H1 (cell line): Measurements from ENCODE around the gene USH1C. TPM values are rescaled to one million over a fixed set of nuclear protein-coding genes. Genes with fewer than 3 reads are reported as not detected.

Source experiments
- CTCF ChIA-PET: fragments of 300-600 bp; sonication (Branson Sonifier 250); formaldehyde crosslinking; loops from one replicate; lab custom pipeline; 2021; ENCODE audit not compliant: partially characterized antibody; lab: Charles Lee
- POLR2A ChIA-PET: fragments of 300-600 bp; sonication (Branson Sonifier 250); formaldehyde crosslinking; loops from one replicate; lab custom pipeline; 2021; ENCODE audit warnings: inconsistent platforms; ENCODE audit not compliant: partially characterized antibody; lab: Charles Lee
- DNase-seq, 2 experiments: peaks; one replicate each; pipeline versions ENCODE4 v3.0.0 to v3.0.0-alpha.2; 2010 to 2022; ENCODE audit warnings: low spot score in 2 of 2, low read depth in 1 of 2, mixed read lengths in 1 of 2
- FAIRE-seq: peaks from 2 replicates; lab custom pipeline; 2011; peaks lifted over from hg19 to GRCh38; lab: Jason Lieb, UNC
- H2AFZ ChIP-seq: 2 replicates; pipeline ENCODE4 v1.8.1; 2012; ENCODE audit warnings: low read length, inconsistent platforms
- H2AK5ac ChIP-seq: 2 replicates; pipeline ENCODE4 v1.6.1; 2013; ENCODE audit warnings: low read depth, low read length
- H2BK120ac ChIP-seq: replicated peaks from 2 replicates; pipeline ENCODE3; 2013; ENCODE audit warnings: low read depth, low read length, inconsistent platforms
- H2BK12ac ChIP-seq: 2 replicates; pipeline ENCODE4 v1.6.1; 2013; ENCODE audit warnings: low read depth, low read length
- H2BK15ac ChIP-seq: 2 replicates; pipeline ENCODE4 v1.6.1; 2013; ENCODE audit warnings: low read length
- H2BK20ac ChIP-seq: 2 replicates; pipeline ENCODE4 v1.6.1; 2013; ENCODE audit warnings: low read length
- H2BK5ac ChIP-seq: 2 replicates; pipeline ENCODE4 v1.6.1; 2013; ENCODE audit warnings: low read depth, low read length
- H3K14ac ChIP-seq: 2 replicates; pipeline ENCODE4 v1.6.1; 2013; ENCODE audit warnings: inconsistent platforms; ENCODE audit not compliant: insufficient read length
- H3K18ac ChIP-seq: 2 replicates; pipeline ENCODE4 v1.6.1; 2013; ENCODE audit warnings: low read length; ENCODE audit errors: extremely low read depth
- H3K23ac ChIP-seq: 2 replicates; pipeline ENCODE4 v1.6.1; 2013; ENCODE audit warnings: inconsistent platforms; ENCODE audit not compliant: insufficient read length
- H3K23me2 ChIP-seq: 2 replicates; pipeline ENCODE4 v1.6.1; 2013; ENCODE audit warnings: low read depth, low read length
- H3K27ac ChIP-seq: 2 replicates; pipeline ENCODE4 v1.6.1; 2011; ENCODE audit warnings: low read depth, low read length, inconsistent platforms
- H3K27me3 ChIP-seq, 4 experiments: replicated peaks in 1 of 4; 1 replicate in 1 of 4; 2 replicates in 3 of 4; pipeline versions ENCODE4 v1.6.1 to v1.8.1; 2011 to 2013; ENCODE audit warnings: low read length in 3 of 4, mild to moderate bottlenecking in 3 of 4, inconsistent platforms in 2 of 4, mixed read lengths in 2 of 4, moderate library complexity in 1 of 4; ENCODE audit not compliant: control insufficient read depth in 3 of 4, insufficient read depth in 3 of 4; ENCODE audit errors: extremely low read depth in 1 of 4
- H3K36me3 ChIP-seq, 4 experiments: 2 replicates each; pipeline versions ENCODE4 v1.6.1 to v1.8.1; 2011 to 2013; ENCODE audit warnings: mild to moderate bottlenecking in 4 of 4, low read length in 3 of 4, moderate library complexity in 2 of 4, control low read depth in 1 of 4, inconsistent platforms in 1 of 4; ENCODE audit not compliant: insufficient read depth in 4 of 4, control insufficient read depth in 2 of 4
- H3K4ac ChIP-seq: replicated peaks from 2 replicates; pipeline ENCODE3; 2013; ENCODE audit warnings: low read length, low read depth, mixed read lengths, inconsistent platforms; ENCODE audit not compliant: insufficient read length
- H3K4me1 ChIP-seq, 4 experiments: replicated peaks in 1 of 4; 1 replicate in 1 of 4; 2 replicates in 3 of 4; pipeline versions ENCODE4 v1.6.1 to v1.8.1; 2011 to 2013; ENCODE audit warnings: low read length in 3 of 4, inconsistent platforms in 2 of 4, mixed read lengths in 1 of 4; ENCODE audit not compliant: insufficient read depth in 4 of 4, control insufficient read depth in 3 of 4
- H3K4me2 ChIP-seq, 2 experiments: 2 replicates each; pipeline versions ENCODE4 v1.6.1 to v1.8.1; 2011 to 2013; ENCODE audit warnings: low read depth in 2 of 2, low read length in 2 of 2, control low read depth in 1 of 2, inconsistent platforms in 1 of 2, mild to moderate bottlenecking in 1 of 2; ENCODE audit not compliant: insufficient read depth in 1 of 2
- H3K4me3 ChIP-seq, 4 experiments: fragments of 200-600, 300-600 bp in 1 of 4; sonication (generic), shearing (Covaris generic), sonication (Bioruptor Twin) in 1 of 4; 2 replicates each; pipeline versions ENCODE4 v1.5.1 to v1.8.1; 2011 to 2016; ENCODE audit warnings: low read length in 4 of 4, low read depth in 3 of 4, control low read depth in 2 of 4, inconsistent platforms in 2 of 4, mild to moderate bottlenecking in 2 of 4, mixed read lengths in 1 of 4, moderate library complexity in 1 of 4; ENCODE audit not compliant: insufficient read depth in 2 of 4; ENCODE audit errors: extremely low read depth in 1 of 4
- H3K56ac ChIP-seq: replicated peaks from 2 replicates; pipeline ENCODE3; 2013; ENCODE audit warnings: low read depth, mild to moderate bottlenecking, mixed read lengths, low read length, inconsistent platforms; ENCODE audit not compliant: insufficient read length
- H3K79me1 ChIP-seq: 2 replicates; pipeline ENCODE4 v1.6.1; 2013; ENCODE audit warnings: low read depth, low read length, control low read depth
- H3K79me2 ChIP-seq, 2 experiments: 2 replicates each; pipeline versions ENCODE4 v1.6.1 to v1.8.1; 2012 to 2013; ENCODE audit warnings: low read length in 2 of 2, mild to moderate bottlenecking in 2 of 2, inconsistent platforms in 1 of 2; ENCODE audit not compliant: insufficient read depth in 2 of 2, control insufficient read depth in 1 of 2
- H3K9ac ChIP-seq, 4 experiments: replicated peaks in 1 of 4; 1 replicate in 1 of 4; 2 replicates in 3 of 4; pipeline versions ENCODE4 v1.6.1 to v1.8.1; 2011 to 2013; ENCODE audit warnings: low read depth in 3 of 4, low read length in 3 of 4, control low read depth in 2 of 4, mild to moderate bottlenecking in 2 of 4, moderate library complexity in 2 of 4, inconsistent platforms in 1 of 4; ENCODE audit errors: extremely low read depth in 1 of 4
- H3K9me3 ChIP-seq, 2 experiments: 2 replicates each; pipeline versions ENCODE4 v1.6.1 to v1.8.1; 2012 to 2013; ENCODE audit warnings: mild to moderate bottlenecking in 2 of 2, moderate library complexity in 2 of 2, control low read depth in 1 of 2, inconsistent platforms in 1 of 2, low read depth in 1 of 2, low read length in 1 of 2, mixed read lengths in 1 of 2; ENCODE audit not compliant: insufficient read depth in 2 of 2
- H4K20me1 ChIP-seq, 2 experiments: replicated peaks in 1 of 2; 2 replicates each; pipeline versions ENCODE3 to v1.8.1; 2011 to 2013; ENCODE audit warnings: inconsistent platforms in 2 of 2, low read length in 2 of 2, mild to moderate bottlenecking in 1 of 2; ENCODE audit not compliant: insufficient read depth in 2 of 2, control insufficient read depth in 1 of 2
- H4K5ac ChIP-seq: 2 replicates; pipeline ENCODE4 v1.6.1; 2013; ENCODE audit warnings: low read length, low read depth, mixed read lengths, inconsistent platforms; ENCODE audit not compliant: insufficient read length
- H4K8ac ChIP-seq: 2 replicates; pipeline ENCODE4 v1.8.0; 2013; ENCODE audit warnings: mild to moderate bottlenecking, moderate library complexity, low read length, inconsistent platforms; ENCODE audit not compliant: insufficient read depth; ENCODE audit errors: extremely low read depth
- H4K91ac ChIP-seq: replicated peaks from 2 replicates; pipeline ENCODE3; 2013; ENCODE audit warnings: low read length, mixed read lengths, inconsistent platforms; ENCODE audit not compliant: insufficient read length
- CBX8 ChIP-seq: fragments of 300-800, 300-1000 bp; sonication (generic); IDR thresholded peaks from 2 replicates; pipeline ENCODE4 v1.7.1; 2016; ENCODE audit warnings: low read depth, low read length, borderline replicate concordance
- EGR1 ChIP-seq: IDR thresholded peaks from 2 replicates; pipeline ENCODE4 v1.6.1; 2011; ENCODE audit warnings: low read depth, low read length, borderline replicate concordance
- GTF2F1 ChIP-seq: IDR thresholded peaks from 2 replicates; pipeline ENCODE4 v1.6.1; 2012; ENCODE audit warnings: low read depth, low read length, improper control_type of control experiment, borderline replicate concordance
- JUN ChIP-seq: IDR thresholded peaks from 2 replicates; pipeline ENCODE4 v1.6.1; 2011; ENCODE audit warnings: low read depth, mild to moderate bottlenecking, improper control_type of control experiment, low read length
- JUND ChIP-seq: IDR thresholded peaks from 2 replicates; pipeline ENCODE4 v1.6.1; 2011; ENCODE audit warnings: mild to moderate bottlenecking, improper control_type of control experiment, low read length
- KDM1A ChIP-seq: fragments of 200-600, 300-600 bp; sonication (generic); IDR thresholded peaks from 2 replicates; pipeline ENCODE4 v1.7.1; 2016; ENCODE audit warnings: mild to moderate bottlenecking, low read length, borderline replicate concordance
- MAFK ChIP-seq: IDR thresholded peaks from 2 replicates; pipeline ENCODE4 v1.6.1; 2012; ENCODE audit warnings: low read depth, mild to moderate bottlenecking, improper control_type of control experiment, low read length
- POLR2A ChIP-seq, 2 experiments: IDR thresholded peaks; 1 replicate in 1 of 2; 2 replicates in 1 of 2; pipeline ENCODE4 v1.6.1; 2011; ENCODE audit warnings: low read depth in 2 of 2, low read length in 2 of 2, mild to moderate bottlenecking in 2 of 2; ENCODE audit errors: control extremely low read depth in 1 of 2
- SAP30 ChIP-seq: fragments of 300-600 bp; sonication (generic); IDR thresholded peaks from 2 replicates; pipeline ENCODE4 v1.7.1; 2012; ENCODE audit warnings: low read length, moderate library complexity, mild to moderate bottlenecking, inconsistent platforms; ENCODE audit not compliant: insufficient read depth, insufficient replicate concordance
- SIRT6 ChIP-seq: IDR thresholded peaks from one replicate; pipeline ENCODE4 v1.7.1; 2012; ENCODE audit warnings: low read length, inconsistent platforms
- SIX5 ChIP-seq: IDR thresholded peaks from 2 replicates; pipeline ENCODE4 v1.6.1; 2011; ENCODE audit warnings: mild to moderate bottlenecking, low read depth, low read length
- SP4 ChIP-seq: IDR thresholded peaks from 2 replicates; pipeline ENCODE4 v1.6.1; 2012; ENCODE audit warnings: low read length, inconsistent platforms
- SUZ12 ChIP-seq: fragments of 200-600 bp; sonication (generic); IDR thresholded peaks from 2 replicates; pipeline ENCODE4 v1.6.1; 2012; ENCODE audit warnings: mild to moderate bottlenecking, inconsistent platforms, low read length, moderate library complexity, mixed read lengths
- TBP ChIP-seq: IDR thresholded peaks from 2 replicates; pipeline ENCODE4 v1.6.1; 2011; ENCODE audit warnings: low read depth, low read length, improper control_type of control experiment
- TEAD4 ChIP-seq: IDR thresholded peaks from 2 replicates; pipeline ENCODE4 v1.6.1; 2012; ENCODE audit warnings: low read depth, low read length, inconsistent platforms, mixed read lengths
- WGBS, 2 experiments: shearing (Covaris generic) in 1 of 2; methylation state at CpG; one replicate each; pipeline versions ENCODE4 v1.1.6 to v1.1.7; 2013 to 2015; ENCODE audit warnings: low lambda C conversion rate in 2 of 2, mixed read lengths in 2 of 2, inconsistent platforms in 1 of 2, low coverage in 1 of 2, missing lambda C conversion rate in 1 of 2; ENCODE audit not compliant: insufficient replicate concordance in 2 of 2, insufficient coverage in 1 of 2, insufficient read length in 1 of 2; ENCODE audit errors: extremely low coverage in 1 of 2, missing lambda C conversion rate in 1 of 2; 5-methylcytosine and 5-hydroxymethylcytosine counted together
- polyA plus RNA-seq, 7 experiments: library from polyadenylated mRNA; depleted of rRNA in 3 of 7; stranded (reverse) in 5 of 7; unstranded in 2 of 7; fragments of >200 nt in 5 of 7; fragments of 200-250 nt in 2 of 7; gene quantifications; 1 replicate in 5 of 7; 2 replicates in 1 of 7; 4 replicates in 1 of 7; pipeline versions ENCODE4 v1.2.1 to v1.2.3, GENCODE V29; 2011 to 2013; ENCODE audit warnings: missing spikeins in 2 of 7, mixed read lengths in 2 of 7
- total RNA-seq: library from RNA; stranded (reverse); fragmentation: NEBNext Ultra II Directional; extraction: Animal tissue kit (Norgen Biotek cat#: 25700); gene quantifications from 2 replicates; pipeline ENCODE4 v1.2.1, GENCODE V29; 2021

USH1C gene
- total and polyA plus RNA-seq, 2 of the 8 experiments (the other 6 are each of a cell fraction or from before 2014, with no cell fraction given) = 1.3 to 1.6 TPM

DNA sequence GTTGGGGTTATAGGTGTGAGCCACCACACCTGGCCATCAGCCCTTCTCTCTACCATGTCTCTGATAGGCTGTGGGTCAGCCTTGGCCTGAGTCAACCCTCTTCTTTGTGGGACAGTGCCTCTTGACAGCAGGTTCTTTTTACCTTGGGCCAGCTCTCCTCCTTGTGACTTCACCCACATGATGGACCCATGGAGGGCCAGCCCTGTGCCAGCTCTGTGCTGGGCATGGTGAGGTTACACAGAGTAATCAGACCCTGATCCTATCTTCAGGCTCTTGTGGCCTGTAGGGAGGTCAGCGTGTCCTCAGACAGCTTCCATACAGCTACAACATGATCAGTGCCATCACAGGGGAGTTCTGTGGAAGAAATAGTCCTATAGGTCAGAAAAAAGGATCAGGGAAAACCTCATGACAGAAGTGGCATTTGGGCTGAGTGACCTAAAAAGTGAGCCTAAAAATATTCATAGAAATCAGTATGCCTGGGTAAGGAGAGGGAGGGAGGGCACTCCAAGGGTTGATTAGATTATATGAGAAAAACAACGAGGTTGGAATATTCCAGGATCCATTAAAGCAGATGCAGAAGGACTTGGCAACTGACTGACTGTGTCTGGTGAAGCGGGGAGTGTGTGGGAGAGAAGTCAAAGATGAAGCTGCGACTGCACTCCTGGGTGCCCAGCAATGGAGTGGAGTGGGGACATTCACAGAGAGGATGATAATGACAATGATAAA is 19.9 kb upstream of the USH1C start:
- Histone ChIP-seq H3K4me2 (no peak overlapping the region), H3K23me2 (no peaks in the 10 kb centered on the region; the same call in 1 of the 2 replicates)
- DNase-seq = no peak
- no peak for TF ChIP-seq JUN
- no peak for TF ChIP-seq CBX8
- no peak for TF ChIP-seq SIX5
- TF ChIP-seq SAP30 = no peak
- no peak for TF ChIP-seq SUZ12
- TF ChIP-seq JUND = no peak
- no peak for TF ChIP-seq EGR1
- no peak for TF ChIP-seq SP4
- TF ChIP-seq POLR2A (IDR thresholded peaks at IDR 0.05; ENCODE audit: control extremely low read depth in 1 of 2, low read depth in 2 of 2, low read length in 2 of 2) = no peak
- TF ChIP-seq KDM1A = no peak
- TF ChIP-seq GTF2F1 = no peak
- no peak for TF ChIP-seq TEAD4
- no peak for TF ChIP-seq TBP
- no peak for TF ChIP-seq SIRT6
- TF ChIP-seq MAFK = no peak

More for the DNA sequence above, 19.9 kb upstream of the USH1C start:
- no peak overlapping the region for H2BK20ac ChIP-seq
- no peak overlapping the region for H3K9ac ChIP-seq
- no peaks in the 10 kb centered on the region for H3K27me3 ChIP-seq
- WGBS, 2 experiments = 92% methylated on average over 4 of the region's 4 CpGs; no CpG with 5 or more reads in 1 of the 2 experiments
- ChIA-PET POLR2A (interaction anchor here (1.0 kb wide), 1 partner anchor 11 kb away, joined by 3 read pairs; no protein-coding TSS in a partner anchor), CTCF (interaction anchor here (0.6 to 9.4 kb wide), 27 partner anchors 9 to 525 kb away, joined by 3 to 98 read pairs (median 4); partner anchors contain the start of genes OTOG and USH1C)
- no peaks in the 10 kb centered on the region for H3K79me2 ChIP-seq
- H2BK120ac ChIP-seq = no peak overlapping the region
- no peak overlapping the region for H2BK12ac ChIP-seq
- no peak overlapping the region for H3K27ac ChIP-seq
- no peak overlapping the region for H2AK5ac ChIP-seq
- H3K14ac ChIP-seq = no peak overlapping the region
- H3K79me1 ChIP-seq = no peaks in the 10 kb centered on the region
- H2BK5ac ChIP-seq = no peak overlapping the region
- no peak overlapping the region for H4K91ac ChIP-seq
- no peak overlapping the region for H2BK15ac ChIP-seq
- H3K36me3 ChIP-seq = no peaks in the 10 kb centered on the region
- H3K4me1 ChIP-seq = no peaks in the 10 kb centered on the region
- no peak overlapping the region for H4K8ac ChIP-seq
- no peak overlapping the region for H3K23ac ChIP-seq
- H2AFZ ChIP-seq = no peak overlapping the region
- no peak overlapping the region for H3K4ac ChIP-seq
- H3K18ac ChIP-seq = no peak overlapping the region
- no peaks in the 10 kb centered on the region for H3K9me3 ChIP-seq
- no peak overlapping the region for H4K5ac ChIP-seq
- no peak overlapping the region for H3K4me3 ChIP-seq
- FAIRE-seq = no peak
- H4K20me1 ChIP-seq = peaks cover 0 to 3% of the 10 kb centered on the region in 2 experiments
- H3K56ac ChIP-seq = no peak overlapping the region
